IMR-90 (cell line): ENCODE measurements around the gene CHMP1B. TPM values are rescaled to one million over a fixed set of nuclear protein-coding genes. Genes with fewer than 3 reads are reported as not detected.

Experiments used
- polyA plus RNA-seq, 3 experiments: library from polyadenylated mRNA; depleted of rRNA; stranded (reverse); fragments of >200 nt; gene quantifications; 2 replicates each; pipeline ENCODE4 v1.2.3, GENCODE V29; 2012; ENCODE audit warnings: low replicate concordance in 1 of 3
- total RNA-seq: library from RNA; depleted of rRNA; stranded (reverse); fragments of >200 nt; gene quantifications from 2 replicates; pipeline ENCODE4 v1.2.3, GENCODE V29; 2012; rRNA removed

CHMP1B gene
- total and polyA plus RNA-seq, 2 of the 4 experiments (the other 2 are of a cell fraction) = 21.1 to 39.4 TPM

Other genes with a start within 250 kb of the CHMP1B start
- gene SLC35G4, start 241.8 kb upstream of the CHMP1B start, total RNA-seq = not detected in 2 replicates
- gene SLC35G4, start 241.8 kb upstream of the CHMP1B start, polyA plus RNA-seq (2012; rRNA removed) = not detected in 2 replicates
- 0.28 and 0.36 TPM in 2 replicates for gene GNAL, start 162.1 kb upstream of the CHMP1B start, total RNA-seq
- 0.11 and 0.15 TPM in 2 replicates for gene GNAL, start 162.1 kb upstream of the CHMP1B start, polyA plus RNA-seq (2012; rRNA removed)
- gene MPPE1, start 56.9 kb downstream of the CHMP1B start, total RNA-seq = 13.8 and 22.5 TPM in 2 replicates
- 18.9 and 19.9 TPM in 2 replicates for gene MPPE1, start 56.9 kb downstream of the CHMP1B start, polyA plus RNA-seq (2012; rRNA removed)
- gene IMPA2, start 130.1 kb downstream of the CHMP1B start, total RNA-seq = 4.7 and 5.4 TPM in 2 replicates
- gene IMPA2, start 130.1 kb downstream of the CHMP1B start, polyA plus RNA-seq (2012; rRNA removed) = 4.7 and 5.5 TPM in 2 replicates
- gene ANKRD62, start 242.4 kb downstream of the CHMP1B start, total RNA-seq = not detected in 2 replicates
- gene ANKRD62, start 242.4 kb downstream of the CHMP1B start, polyA plus RNA-seq (2012; rRNA removed) = not detected in 2 replicates